Activated T-cell treated with anti-CD3 and anti-CD28 coated beads, Interleukin-2, amount 50 U/mL, for 24 hours (primary cell): ENCODE results near the gene NELFB.

Source experiments
- DNase-seq: peaks from one replicate; pipeline ENCODE4 v3.0.0-alpha.2; 2020
- H3K27ac Mint-ChIP-seq: 2 replicates; pipeline ENCODE4 v1.8.0; 2020; ENCODE audit warnings: mild to moderate bottlenecking, mixed read lengths
- H3K27me3 Mint-ChIP-seq: 2 replicates; pipeline ENCODE4 v1.8.0; 2020; ENCODE audit warnings: mixed read lengths
- H3K36me3 Mint-ChIP-seq: 2 replicates; pipeline ENCODE4 v1.8.0; 2020; ENCODE audit warnings: low read depth, mixed read lengths
- H3K4me1 Mint-ChIP-seq: 2 replicates; pipeline ENCODE4 v1.8.0; 2020; ENCODE audit warnings: low read depth, mixed read lengths
- H3K4me3 Mint-ChIP-seq: 2 replicates; pipeline ENCODE4 v1.8.0; 2020; ENCODE audit warnings: mild to moderate bottlenecking, moderate library complexity, mixed read lengths
- H3K9me3 Mint-ChIP-seq: 2 replicates; pipeline ENCODE4 v1.8.0; 2020; ENCODE audit warnings: mixed read lengths

Gene NELFB

DNA sequence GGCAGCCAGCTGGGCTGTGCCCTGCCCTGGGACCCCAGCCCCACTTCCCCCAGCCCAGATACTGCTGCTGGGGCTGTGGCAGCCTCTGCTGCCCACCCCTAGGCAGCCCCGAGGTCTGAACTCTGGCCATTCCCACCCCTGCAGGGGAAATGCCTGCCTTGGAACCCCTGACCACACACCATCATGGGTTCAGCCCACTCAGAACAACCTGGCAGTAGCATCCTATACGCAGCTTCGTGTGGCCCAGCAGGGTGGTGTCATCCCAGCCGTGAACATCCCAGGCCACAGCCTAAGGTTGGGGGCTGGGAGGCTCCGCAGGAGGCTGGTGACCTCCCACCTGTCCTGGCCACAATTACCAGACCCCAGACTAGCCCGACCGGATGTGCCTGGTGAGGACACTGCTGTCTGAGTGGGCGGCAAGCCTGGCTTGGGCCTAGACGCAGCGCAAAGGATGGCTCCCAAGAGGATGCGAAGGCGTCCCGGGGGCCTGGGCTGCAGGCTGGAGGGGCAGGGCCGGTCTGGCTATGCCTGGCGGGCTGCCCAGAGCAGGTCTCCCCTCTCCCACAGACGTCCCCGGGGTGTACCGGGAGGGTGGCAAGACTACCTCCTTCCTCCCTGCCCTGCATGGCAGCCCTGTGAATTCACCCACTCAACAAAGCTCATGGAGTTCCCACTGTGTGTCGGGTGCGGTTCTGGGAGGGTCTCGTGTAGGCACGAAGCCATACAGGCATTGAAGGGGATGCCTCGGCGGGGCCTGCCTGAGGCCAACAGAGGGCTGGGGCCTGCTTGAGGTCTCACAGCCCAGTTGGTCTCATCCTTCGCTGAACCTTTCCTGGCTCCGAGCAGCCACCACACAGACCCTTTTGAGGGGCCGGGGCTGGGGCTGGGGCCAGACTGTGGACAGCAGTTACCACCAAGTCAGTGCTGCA, 25.9 kb upstream of the NELFB start:
- Mint-ChIP-seq H3K36me3 (no peaks in the 10 kb centered on the region), H3K4me1 (peaks cover 6% of the 10 kb centered on the region), H3K27ac (no peak overlapping the region), H3K4me3 (no peak overlapping the region), H3K9me3 (no peaks in the 10 kb centered on the region), H3K27me3 (peaks cover 17% of the 10 kb centered on the region)
- no peak for DNase-seq

DNA sequence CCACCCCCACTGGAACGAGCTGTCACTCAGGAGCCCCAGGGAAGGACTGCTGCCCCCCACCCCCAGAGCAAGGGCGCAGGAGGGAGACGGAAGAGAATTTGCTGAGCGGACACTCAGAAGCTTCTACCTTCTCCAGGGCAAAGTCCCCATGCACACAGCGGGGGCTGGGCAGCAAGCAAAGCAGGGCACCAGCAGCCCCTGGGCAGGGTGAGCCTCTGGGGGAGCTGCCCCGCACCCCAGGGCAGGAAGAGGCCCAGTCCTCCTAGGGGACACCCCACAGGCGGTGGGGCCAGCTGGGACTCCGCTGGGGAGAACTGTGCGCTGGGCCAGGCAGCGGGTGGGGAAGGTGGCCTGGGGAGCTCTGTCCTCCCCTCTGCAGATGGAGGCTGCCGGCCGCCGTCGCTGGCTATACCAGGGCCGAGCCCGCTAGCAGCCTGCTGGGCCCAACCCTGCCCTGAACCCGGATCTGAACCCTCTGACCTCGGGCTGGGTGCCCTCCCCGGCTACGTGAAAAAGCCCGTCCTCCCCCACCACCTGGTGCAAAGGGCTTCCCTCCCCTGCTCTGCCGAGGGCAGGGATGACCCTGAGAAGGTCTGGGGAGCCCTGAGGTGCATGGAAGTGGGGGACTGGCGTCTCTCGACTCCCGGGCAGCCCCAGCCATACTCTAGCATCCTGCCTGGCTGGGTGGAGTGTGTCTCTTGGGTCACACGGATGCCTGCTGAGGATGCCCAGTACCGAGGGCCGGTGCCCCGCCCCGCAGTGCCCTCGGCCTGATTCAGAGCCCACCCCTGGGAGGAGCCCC, 25.0 kb upstream of the NELFB start:
- H3K4me1 Mint-ChIP-seq: peaks cover 4% of the 10 kb centered on the region
- no peaks in the 10 kb centered on the region for H3K36me3 Mint-ChIP-seq
- no peak for DNase-seq
- H3K27ac Mint-ChIP-seq: no peak overlapping the region
- peaks cover 21% of the 10 kb centered on the region for H3K27me3 Mint-ChIP-seq
- H3K9me3 Mint-ChIP-seq: no peaks in the 10 kb centered on the region
- H3K4me3 Mint-ChIP-seq: no peak overlapping the region

DNA sequence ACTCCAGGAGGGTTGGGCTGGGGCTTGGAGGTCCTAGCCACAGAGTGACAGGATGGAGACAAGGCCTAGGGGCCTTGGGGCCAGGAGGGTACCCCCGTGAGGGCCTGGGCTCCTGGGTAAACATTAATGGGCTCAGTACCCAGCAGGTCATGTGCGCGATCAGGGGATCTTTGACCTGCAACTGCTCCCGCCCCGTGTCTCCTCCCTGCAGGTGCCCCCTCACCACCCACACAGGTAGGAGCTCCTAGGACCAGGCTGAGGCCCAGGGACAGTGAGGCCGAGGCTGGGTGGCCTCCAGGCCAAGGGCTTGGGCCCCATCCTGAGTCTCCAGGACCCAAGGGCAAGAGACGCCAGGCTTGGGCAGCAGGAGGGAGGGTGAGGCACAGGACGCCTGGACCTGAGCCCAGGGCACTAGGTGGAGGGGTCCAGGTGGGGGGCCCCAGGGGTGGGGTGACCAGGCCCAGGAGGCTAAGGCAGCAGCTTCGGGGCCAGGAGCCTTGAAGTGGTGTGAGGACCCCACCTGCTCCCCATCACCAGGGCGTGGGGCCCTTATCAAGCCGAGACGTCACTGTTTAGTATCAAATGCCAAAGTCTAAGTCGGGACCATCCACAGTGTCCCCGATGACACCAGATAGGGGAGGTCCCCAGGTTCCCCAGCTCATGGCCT, 24.3 kb upstream of the NELFB start, which contains the start of gene SLC34A3:
SLC34A3 (plus strand) TSS at position 197 of the 667 bp plus-strand sequence. CDS start 802 bp downstream, outside the sequence.
- Mint-ChIP-seq H3K36me3 (no peaks in the 10 kb centered on the region), H3K27ac (no peak within 1 kb of the TSS), H3K9me3 (no peaks in the 10 kb centered on the region)

DNA sequence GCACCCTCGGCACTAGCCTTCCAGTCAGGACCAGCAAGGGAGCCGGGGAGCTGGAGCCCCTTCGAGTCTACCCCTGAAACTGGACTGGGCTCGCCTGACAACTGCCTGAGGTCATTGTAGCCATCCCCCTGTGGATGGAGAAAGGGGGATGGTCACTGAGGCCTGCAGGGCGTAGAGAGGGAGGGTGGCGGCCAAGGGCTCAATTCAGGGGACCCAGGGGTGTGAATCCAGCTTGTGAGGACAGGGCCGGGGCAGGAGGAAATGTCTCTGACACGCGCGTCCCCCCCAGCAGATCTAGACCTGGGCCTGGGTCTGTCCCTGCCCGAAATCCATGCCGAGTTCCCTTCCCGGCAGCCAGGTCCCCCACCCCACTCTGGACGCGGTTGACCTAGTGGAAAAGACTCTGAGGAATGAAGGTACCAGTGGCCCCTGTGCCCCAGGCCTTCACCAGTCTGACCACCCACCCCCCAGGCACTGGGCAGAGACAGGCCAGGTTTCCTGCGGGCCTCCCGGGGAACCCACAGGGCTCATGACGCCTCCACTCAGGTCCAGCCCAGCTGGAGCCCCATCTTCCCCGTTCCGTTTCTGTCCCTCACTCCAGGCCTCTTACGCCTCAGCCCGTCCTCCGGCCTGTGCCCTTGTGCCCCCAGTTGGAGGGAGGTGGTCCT, 23.6 kb upstream of the NELFB start:
- no peak for DNase-seq
- H3K27me3 Mint-ChIP-seq: peaks cover 24% of the 10 kb centered on the region
- peaks cover 4% of the 10 kb centered on the region for H3K4me1 Mint-ChIP-seq
- H3K36me3 Mint-ChIP-seq: no peaks in the 10 kb centered on the region
- H3K9me3 Mint-ChIP-seq: no peaks in the 10 kb centered on the region
- no peak overlapping the region for H3K4me3 Mint-ChIP-seq
- H3K27ac Mint-ChIP-seq: no peak overlapping the region

More for the DNA sequence above, 24.3 kb upstream of the NELFB start, which contains the start of gene SLC34A3:
- no peak within 1 kb of the TSS for H3K4me3 Mint-ChIP-seq
- no peak for DNase-seq
- H3K4me1 Mint-ChIP-seq: peaks cover 2% of the 10 kb centered on the region
- peaks cover 24% of the 10 kb centered on the region for H3K27me3 Mint-ChIP-seq

DNA sequence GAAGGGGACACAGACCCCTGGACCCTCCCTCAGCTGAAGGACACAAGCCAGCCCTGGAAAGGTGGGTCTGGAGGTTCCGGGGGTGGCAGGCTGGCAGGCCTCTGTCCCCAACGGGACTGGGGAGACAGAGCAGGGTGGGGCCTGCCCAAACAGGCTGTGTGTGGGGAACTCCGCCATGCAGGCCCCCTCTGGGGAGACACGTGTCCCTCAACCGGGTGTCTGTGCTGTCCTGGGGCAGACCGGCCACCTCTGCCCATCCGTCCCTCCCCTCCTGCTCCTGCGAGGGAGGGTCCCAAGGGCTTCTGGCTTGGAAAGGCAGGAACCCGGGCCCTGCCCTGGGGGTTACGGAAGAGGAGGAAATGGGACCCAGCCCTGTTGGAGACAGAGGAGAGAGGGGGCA, 23.0 kb upstream of the NELFB start:
- Mint-ChIP-seq H3K9me3 (no peaks in the 10 kb centered on the region), H3K27me3 (peaks cover 24% of the 10 kb centered on the region), H3K27ac (no peak overlapping the region), H3K4me1 (peaks cover 7% of the 10 kb centered on the region), H3K36me3 (no peaks in the 10 kb centered on the region), H3K4me3 (no peak overlapping the region)
- DNase-seq: no peak

DNA sequence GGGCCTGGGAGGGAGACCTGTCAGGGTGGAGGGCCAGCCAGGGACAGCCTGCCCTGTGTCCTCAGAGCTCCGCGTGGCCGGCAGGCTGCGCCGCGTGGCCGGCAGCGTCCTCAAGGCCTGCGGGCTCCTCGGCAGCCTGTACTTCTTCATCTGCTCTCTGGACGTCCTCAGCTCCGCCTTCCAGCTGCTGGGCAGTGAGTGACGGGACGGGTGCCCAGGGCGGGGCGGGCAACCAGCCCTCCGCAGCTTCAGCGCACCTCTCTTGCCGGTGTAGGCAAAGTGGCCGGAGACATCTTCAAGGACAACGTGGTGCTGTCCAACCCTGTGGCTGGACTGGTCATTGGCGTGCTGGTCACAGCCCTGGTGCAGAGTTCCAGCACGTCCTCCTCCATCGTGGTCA, 22.6 kb upstream of the NELFB start:
- Mint-ChIP-seq H3K9me3 (no peaks in the 10 kb centered on the region), H3K4me1 (peaks cover 9% of the 10 kb centered on the region), H3K27ac (no peak overlapping the region), H3K36me3 (no peaks in the 10 kb centered on the region), H3K27me3 (peaks cover 22% of the 10 kb centered on the region), H3K4me3 (no peak overlapping the region)
- no peak for DNase-seq

DNA sequence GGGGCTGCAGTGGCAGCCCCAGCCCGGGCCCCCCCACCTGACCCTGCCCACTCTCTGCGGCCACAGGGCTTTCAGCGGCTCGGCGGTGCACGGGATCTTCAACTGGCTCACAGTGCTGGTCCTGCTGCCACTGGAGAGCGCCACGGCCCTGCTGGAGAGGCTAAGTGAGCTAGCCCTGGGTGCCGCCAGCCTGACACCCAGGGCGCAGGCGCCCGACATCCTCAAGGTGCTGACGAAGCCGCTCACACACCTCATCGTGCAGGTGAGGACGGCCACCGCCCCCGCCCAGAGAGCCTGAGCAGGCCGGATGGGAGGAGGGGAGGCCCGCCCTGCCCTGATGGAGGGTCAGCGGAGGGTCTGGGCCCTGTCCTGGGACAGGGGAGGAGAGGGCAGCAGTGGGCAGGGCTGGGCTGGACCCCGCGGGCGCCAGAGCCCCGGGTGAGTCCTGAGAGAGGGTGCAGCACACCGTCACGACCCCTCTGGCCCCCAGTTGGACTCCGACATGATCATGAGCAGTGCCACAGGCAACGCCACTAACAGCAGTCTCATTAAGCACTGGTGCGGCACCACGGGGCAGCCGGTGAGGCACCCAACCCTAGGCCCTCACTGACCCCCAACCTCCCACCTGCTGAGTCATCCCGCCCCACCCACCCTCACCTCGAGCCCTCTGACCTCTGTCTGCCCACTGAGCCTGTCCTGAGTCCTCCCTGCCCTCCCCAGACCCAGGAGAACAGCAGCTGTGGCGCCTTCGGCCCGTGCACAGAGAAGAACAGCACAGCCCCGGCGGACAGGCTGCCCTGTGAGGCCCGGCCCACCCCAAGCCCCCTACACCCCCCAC, 21.8 kb upstream of the NELFB start:
- Mint-ChIP-seq H3K27ac (no peak overlapping the region), H3K4me3 (no peak overlapping the region), H3K36me3 (no peaks in the 10 kb centered on the region), H3K4me1 (peaks cover 9% of the 10 kb centered on the region), H3K27me3 (peaks cover 20% of the 10 kb centered on the region), H3K9me3 (no peaks in the 10 kb centered on the region)
- DNase-seq: no peak

DNA sequence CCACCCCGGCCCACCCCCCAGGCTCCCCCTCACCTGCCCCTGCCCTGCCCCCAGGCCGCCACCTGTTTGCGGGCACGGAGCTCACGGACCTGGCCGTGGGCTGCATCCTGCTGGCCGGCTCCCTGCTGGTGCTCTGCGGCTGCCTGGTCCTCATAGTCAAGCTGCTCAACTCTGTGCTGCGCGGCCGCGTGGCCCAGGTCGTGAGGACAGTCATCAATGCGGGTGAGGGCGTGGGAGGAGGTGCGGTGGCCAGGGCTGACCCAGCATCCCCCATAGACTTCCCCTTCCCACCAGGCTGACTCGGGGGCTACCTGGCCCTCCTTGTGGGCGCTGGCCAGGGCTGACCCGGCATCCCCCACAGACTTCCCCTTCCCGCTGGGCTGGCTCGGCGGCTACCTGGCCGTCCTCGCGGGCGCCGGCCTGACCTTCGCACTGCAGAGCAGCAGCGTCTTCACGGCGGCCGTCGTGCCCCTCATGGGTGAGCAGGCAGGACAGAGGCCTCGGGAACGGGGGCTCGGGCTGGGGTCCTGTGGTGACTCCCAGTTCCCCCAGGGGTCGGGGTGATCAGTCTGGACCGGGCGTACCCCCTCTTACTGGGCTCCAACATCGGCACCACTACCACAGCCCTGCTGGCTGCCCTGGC, 21.0 kb upstream of the NELFB start:
- Mint-ChIP-seq H3K4me3 (no peak overlapping the region), H3K27me3 (peaks cover 14% of the 10 kb centered on the region), H3K27ac (no peak overlapping the region), H3K36me3 (peaks cover 6% of the 10 kb centered on the region), H3K4me1 (peaks cover 15% of the 10 kb centered on the region), H3K9me3 (no peaks in the 10 kb centered on the region)
- no peak for DNase-seq

DNA sequence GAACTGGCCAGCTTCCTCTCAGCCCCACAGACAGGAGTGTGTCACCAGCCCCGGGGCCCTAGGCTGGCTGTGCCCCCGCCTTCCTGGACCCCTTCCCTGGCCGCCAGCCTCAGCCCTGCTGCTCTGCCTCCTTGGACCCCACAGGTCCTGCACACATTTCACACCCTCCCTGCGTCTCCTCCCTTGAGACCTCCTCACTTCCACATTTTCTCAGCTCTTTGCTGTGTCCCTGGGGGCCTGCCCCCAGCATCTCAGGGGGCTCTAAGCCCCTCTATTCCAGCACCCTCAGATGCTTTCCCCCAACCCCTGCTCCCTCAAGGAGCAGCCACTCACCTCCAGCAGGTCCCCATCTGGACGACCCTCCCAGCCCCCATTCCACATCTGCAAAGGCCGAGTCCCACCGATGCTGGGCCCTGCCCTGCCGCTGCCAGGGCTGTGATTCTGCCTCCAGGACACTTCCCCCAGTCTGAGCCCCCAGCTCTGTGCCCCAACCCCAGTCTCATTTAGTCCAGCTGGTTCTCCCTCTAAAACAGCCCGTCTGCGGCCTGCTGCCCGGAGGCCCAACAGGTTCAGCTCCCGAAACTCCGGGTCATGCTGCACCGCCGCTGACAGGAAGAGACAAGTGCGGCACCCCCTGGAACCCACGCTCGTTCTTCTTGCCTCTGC, 20.2 kb upstream of the NELFB start:
- H3K4me1 Mint-ChIP-seq: peaks cover 20% of the 10 kb centered on the region
- no peak for DNase-seq
- H3K36me3 Mint-ChIP-seq: peaks cover 6% of the 10 kb centered on the region
- no peak overlapping the region for H3K4me3 Mint-ChIP-seq
- no peaks in the 10 kb centered on the region for H3K9me3 Mint-ChIP-seq
- peaks cover 9% of the 10 kb centered on the region for H3K27me3 Mint-ChIP-seq
- H3K27ac Mint-ChIP-seq: no peak overlapping the region

DNA sequence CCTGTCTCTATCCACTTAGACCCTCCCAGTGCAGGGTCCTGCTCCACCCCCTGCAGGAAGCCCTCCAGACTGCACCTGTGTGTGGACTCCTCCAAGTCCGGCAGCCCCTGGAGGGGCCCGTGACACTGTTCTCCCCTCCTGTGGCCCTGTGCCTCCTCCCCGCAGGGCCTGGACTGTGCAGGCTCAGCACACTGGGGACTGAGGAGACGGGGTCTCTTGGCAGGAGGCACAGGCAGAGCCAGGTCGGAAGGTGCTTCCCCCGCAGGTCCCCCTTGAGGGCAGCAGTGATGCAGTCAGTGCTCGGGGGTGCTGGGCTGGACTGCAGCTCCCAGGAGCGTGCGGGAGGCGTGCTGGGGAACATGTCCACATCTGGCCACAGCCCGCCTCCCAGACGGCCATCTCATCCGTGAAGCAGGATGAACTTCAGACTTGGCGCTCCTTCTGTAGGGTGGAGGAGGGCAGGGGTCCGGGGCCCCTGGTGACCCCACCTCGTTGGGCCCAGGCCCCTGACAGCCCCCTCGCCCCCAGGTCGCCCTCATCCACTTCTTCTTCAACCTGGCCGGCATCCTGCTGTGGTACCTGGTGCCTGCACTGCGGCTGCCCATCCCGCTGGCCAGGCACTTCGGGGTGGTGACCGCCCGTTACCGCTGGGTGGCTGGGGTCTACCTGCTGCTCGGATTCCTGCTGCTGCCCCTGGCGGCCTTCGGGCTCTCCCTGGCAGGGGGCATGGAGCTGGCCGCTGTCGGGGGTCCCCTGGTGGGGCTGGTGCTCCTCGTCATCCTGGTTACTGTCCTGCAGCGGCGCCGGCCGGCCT, 19.5 kb upstream of the NELFB start:
- peaks cover 6% of the 10 kb centered on the region for H3K36me3 Mint-ChIP-seq
- peaks cover 20% of the 10 kb centered on the region for H3K4me1 Mint-ChIP-seq

DNA sequence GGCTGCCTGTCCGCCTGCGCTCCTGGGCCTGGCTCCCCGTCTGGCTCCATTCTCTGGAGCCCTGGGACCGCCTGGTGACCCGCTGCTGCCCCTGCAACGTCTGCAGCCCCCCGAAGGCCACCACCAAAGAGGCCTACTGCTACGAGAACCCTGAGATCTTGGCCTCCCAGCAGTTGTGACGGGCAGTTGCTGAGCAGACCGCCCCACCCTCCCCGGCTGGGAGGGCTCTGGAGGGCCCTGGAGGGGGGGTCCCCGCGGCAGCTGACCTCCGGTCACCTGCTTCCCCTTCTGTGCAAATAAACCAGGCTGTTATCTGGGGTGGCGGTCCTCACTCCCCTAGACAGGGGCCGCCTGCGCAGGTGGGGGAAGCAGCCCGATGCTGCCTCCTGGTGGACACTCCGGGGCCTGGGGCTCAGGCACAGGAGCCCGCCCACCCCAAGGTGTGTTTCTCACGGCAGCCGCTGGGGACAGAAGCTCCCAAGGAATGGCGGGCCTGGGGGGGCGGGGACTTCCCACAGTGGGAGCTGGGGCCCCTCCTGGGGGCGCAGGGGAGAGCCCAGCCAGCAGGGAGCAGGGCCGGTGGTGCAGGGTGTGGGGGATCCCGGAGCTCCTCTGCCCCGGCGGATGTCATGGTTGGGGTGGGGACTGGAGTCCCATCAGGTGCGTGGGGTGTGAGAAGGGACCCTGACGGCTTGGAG, 18.7 kb upstream of the NELFB start:
- Mint-ChIP-seq H3K4me3 (no peak overlapping the region), H3K27ac (peak overlapping the region; percentile 11), H3K27me3 (peaks cover 12% of the 10 kb centered on the region), H3K36me3 (peaks cover 9% of the 10 kb centered on the region), H3K9me3 (no peaks in the 10 kb centered on the region), H3K4me1 (peaks cover 22% of the 10 kb centered on the region)
- DNase-seq: peak; percentile 95

More for the DNA sequence above, 19.5 kb upstream of the NELFB start:
- H3K27me3 Mint-ChIP-seq: peaks cover 9% of the 10 kb centered on the region
- DNase-seq: no peak
- no peaks in the 10 kb centered on the region for H3K9me3 Mint-ChIP-seq
- H3K4me3 Mint-ChIP-seq: no peak overlapping the region
- H3K27ac Mint-ChIP-seq: no peak overlapping the region
